Gastroesophageal sphincter (tissue), 4 donors: Measurements from ENCODE around the gene EDN1. TPM values are rescaled to one million over a fixed set of nuclear protein-coding genes. Genes with fewer than 3 reads are reported as not detected.
"Not testable (repeated sequence)": the region's sequence is repeated elsewhere in the genome, so short reads cannot be mapped to it uniquely, and the experiment has no call there.

Source experiments
- ATAC-seq: fragments of 150-250 bp; one replicate; pipeline ENCODE4 v1.9.1; 2016; ENCODE audit warnings: mild to moderate bottlenecking, moderate library complexity
- H3K27ac ChIP-seq, 4 donors: fragments of 200-600 bp; sonication (generic) in 3 of 4; 1 replicate in 3 of 4; 2 replicates in 1 of 4; pipeline ENCODE4 v1.5.1; 2016 to 2019
- H3K27me3 ChIP-seq: fragments of 200-600 bp; sonication (generic); one replicate; pipeline ENCODE4 v1.5.1; 2019
- H3K36me3 ChIP-seq, 2 donors: fragments of 200-600 bp; sonication (generic); one replicate each; pipeline ENCODE4 v1.5.1; 2019; ENCODE audit warnings: control low read depth in 1 of 2
- H3K4me1 ChIP-seq, 3 donors: fragments of 200-600 bp; sonication (generic); 1 replicate in 2 of 3; 2 replicates in 1 of 3; pipeline ENCODE4 v1.5.1; 2016 to 2019; ENCODE audit warnings: control low read depth in 2 of 3
- H3K4me3 ChIP-seq, 2 donors: fragments of 200-600 bp; sonication (generic); one replicate each; pipeline ENCODE4 v1.5.1; 2019; ENCODE audit warnings: mild to moderate bottlenecking in 1 of 2, moderate library complexity in 1 of 2
- H3K9me3 ChIP-seq, 3 donors: fragments of 200-600 bp; sonication (generic); one replicate each; pipeline ENCODE4 v1.5.1; 2017 to 2019; ENCODE audit warnings: control low read depth in 2 of 3
- EP300 ChIP-seq: sonication (generic); formaldehyde crosslinking; IDR thresholded peaks from one replicate; pipeline ENCODE4 v1.6.1; 2017; ENCODE audit warnings: antibody characterized with exemption, mild to moderate bottlenecking
- POLR2A ChIP-seq, 2 donors: fragments of 450-650 bp; IDR thresholded peaks; one replicate each; pipeline ENCODE4 v1.6.1; 2017; ENCODE audit warnings: antibody characterized with exemption in 2 of 2, mild to moderate bottlenecking in 2 of 2, moderate library complexity in 1 of 2
- POLR2AphosphoS5 ChIP-seq: sonication (generic); formaldehyde crosslinking; IDR thresholded peaks from one replicate; pipeline ENCODE4 v1.6.1; 2017; ENCODE audit warnings: antibody characterized with exemption
- WGBS, 2 donors: methylation state at CpG; one replicate each; pipeline ENCODE4 v1.1.5; 2018; ENCODE audit warnings: low coverage in 1 of 2; 5-methylcytosine and 5-hydroxymethylcytosine counted together
- total RNA-seq, 4 donors: library from RNA; depleted of rRNA; stranded (reverse); fragments of >200 nt; gene quantifications; one replicate each; pipeline ENCODE4 v1.1.0, GENCODE V29; 2016
- TF ChIP-seq, protein P1 (sequence below), 4 experiments: fragments of 200-600 bp in 2 of 4; fragments of 450-650 bp in 2 of 4; sonication (generic) in 1 of 4; IDR thresholded peaks; one replicate each; pipeline ENCODE4 v1.5.1; 2017 to 2019; ENCODE audit warnings: antibody characterized with exemption in 4 of 4, mild to moderate bottlenecking in 2 of 4, moderate library complexity in 2 of 4

The EDN1 gene
- total RNA-seq, 4 donors from 2014 or later: 3.6 to 39.6 (median 15.1) TPM

DNA sequence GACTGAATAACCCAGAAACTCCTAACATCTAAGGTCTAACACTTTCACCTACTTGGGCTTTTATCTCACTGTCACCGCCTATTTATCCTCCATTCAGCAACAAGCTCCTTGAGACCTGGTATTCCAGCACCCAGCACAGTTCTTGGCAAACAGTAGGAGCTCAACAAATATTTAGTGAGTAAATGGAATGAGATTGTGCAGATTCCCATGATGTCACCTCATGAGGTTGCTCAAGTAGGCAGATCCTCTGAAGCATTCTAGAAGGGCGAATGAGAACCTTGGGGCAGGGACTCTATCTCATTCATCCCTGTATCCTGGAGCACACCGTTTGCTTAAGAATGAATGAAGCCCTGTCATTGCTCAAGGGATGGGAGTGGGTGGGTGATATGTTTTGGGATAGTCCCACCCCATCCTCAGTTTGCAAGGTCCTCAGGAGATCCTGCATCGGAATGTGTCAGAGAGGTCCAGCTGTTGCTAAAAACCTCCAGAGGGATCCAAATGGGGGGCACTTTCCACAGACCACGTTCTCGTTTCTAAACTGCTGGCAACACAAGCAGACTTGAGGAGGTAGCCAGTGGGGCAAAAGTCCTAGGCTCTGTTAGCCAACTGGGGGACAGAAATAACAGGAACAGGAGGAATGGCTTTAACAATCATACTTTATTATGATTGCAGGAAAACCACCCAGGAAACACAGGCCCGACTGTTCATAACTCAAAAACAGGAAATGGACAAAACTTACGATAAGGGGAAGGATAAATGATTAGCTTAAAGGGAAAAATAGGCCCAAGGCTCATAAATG, 42.0 kb downstream of the EDN1 start:
- TF ChIP-seq POLR2AphosphoS5: no peak
- no peak for TF ChIP-seq POLR2A (IDR thresholded peaks at IDR 0.05)
- TF ChIP-seq EP300: no peak
- TF ChIP-seq, protein P1, sequence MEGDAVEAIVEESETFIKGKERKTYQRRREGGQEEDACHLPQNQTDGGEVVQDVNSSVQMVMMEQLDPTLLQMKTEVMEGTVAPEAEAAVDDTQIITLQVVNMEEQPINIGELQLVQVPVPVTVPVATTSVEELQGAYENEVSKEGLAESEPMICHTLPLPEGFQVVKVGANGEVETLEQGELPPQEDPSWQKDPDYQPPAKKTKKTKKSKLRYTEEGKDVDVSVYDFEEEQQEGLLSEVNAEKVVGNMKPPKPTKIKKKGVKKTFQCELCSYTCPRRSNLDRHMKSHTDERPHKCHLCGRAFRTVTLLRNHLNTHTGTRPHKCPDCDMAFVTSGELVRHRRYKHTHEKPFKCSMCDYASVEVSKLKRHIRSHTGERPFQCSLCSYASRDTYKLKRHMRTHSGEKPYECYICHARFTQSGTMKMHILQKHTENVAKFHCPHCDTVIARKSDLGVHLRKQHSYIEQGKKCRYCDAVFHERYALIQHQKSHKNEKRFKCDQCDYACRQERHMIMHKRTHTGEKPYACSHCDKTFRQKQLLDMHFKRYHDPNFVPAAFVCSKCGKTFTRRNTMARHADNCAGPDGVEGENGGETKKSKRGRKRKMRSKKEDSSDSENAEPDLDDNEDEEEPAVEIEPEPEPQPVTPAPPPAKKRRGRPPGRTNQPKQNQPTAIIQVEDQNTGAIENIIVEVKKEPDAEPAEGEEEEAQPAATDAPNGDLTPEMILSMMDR (IDR thresholded peaks at IDR 0.05): no peak
- ATAC-seq: no peak
- no peaks in the 10 kb centered on the region for H3K36me3 ChIP-seq
- no peaks in the 10 kb centered on the region for H3K4me1 ChIP-seq
- 67 to 69% methylated on average over 3 to 7 of the region's 8 CpGs for WGBS, 2 donors
- no peak overlapping the region for H3K4me3 ChIP-seq
- H3K27ac ChIP-seq: no peak overlapping the region
- H3K27me3 ChIP-seq: no peaks in the 10 kb centered on the region
- H3K9me3 ChIP-seq: no peaks in the 10 kb centered on the region

DNA sequence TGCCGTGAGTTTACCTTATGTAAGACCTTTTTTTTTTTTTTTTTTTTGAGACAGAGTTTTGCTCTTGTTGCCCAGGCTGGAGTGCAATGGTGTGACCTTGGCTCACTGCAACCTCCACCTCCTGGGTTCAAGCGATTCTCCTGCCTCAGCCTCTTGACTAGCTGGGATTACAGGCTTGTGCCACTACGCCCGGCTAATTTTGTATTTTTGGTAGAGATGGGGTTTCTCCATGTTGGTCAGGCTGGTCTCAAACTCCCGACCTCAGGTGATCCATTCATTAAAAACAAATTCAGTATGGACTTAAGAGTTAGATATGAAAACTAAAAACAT, 42.6 kb downstream of the EDN1 start:
- H3K4me3 ChIP-seq, H3K4me1 ChIP-seq, H3K27me3 ChIP-seq, H3K27ac ChIP-seq, H3K36me3 ChIP-seq, H3K9me3 ChIP-seq, ATAC-seq: not testable (repeated sequence)
- WGBS, 2 donors: 72 to 100% methylated on average over 1 to 3 of the region's 5 CpGs

GRCh38 chr6:12333128-12333527, 43.0 kb downstream of the EDN1 start:
- Histone ChIP-seq H3K9me3 (no peaks in the 10 kb centered on the region), H3K36me3 (no peaks in the 10 kb centered on the region), H3K4me3 (no peak overlapping the region), H3K27me3 (no peaks in the 10 kb centered on the region), H3K27ac (no peak overlapping the region), H3K4me1 (no peaks in the 10 kb centered on the region)
- no peak for TF ChIP-seq EP300
- no peak for TF ChIP-seq POLR2AphosphoS5
- TF ChIP-seq, protein P1 (IDR thresholded peaks at IDR 0.05): no peak
- TF ChIP-seq POLR2A (IDR thresholded peaks at IDR 0.05): no peak
- 100% methylated on average over 1 of the region's 1 CpG; no CpG with 5 or more reads in 1 of the 2 donors for WGBS, 2 donors
- ATAC-seq: no peak

DNA sequence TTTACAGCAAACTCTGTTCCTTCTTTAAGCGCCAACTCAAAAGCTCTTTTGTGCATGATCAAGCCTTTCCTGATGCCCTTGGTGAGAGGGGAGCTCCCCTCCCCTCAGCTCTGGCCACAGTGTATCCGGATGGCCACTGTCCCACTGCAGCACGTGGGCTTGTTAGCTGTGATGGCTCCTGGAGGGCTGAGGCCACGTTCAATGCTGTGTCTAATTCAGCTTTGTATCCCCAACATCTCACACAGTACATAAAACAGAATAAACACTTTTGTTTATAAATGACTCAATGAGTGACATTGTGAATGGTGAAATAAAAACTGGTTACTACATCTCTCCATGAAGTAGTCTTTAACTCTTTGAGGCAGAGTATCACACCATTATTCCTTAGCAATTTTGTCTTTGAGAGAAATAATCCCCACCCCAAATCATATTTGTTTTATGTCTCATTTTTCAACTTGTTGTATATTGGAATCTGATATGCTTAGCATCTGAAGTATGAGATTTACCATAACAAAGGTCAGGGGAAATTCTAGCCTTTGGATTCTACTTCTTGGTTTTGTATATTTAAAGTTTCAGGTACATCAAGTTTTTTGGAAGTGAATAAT, 44.5 kb downstream of the EDN1 start:
- Histone ChIP-seq H3K4me1 (no peaks in the 10 kb centered on the region), H3K27ac (no peak overlapping the region), H3K27me3 (peaks cover 5% of the 10 kb centered on the region), H3K9me3 (no peaks in the 10 kb centered on the region), H3K36me3 (no peaks in the 10 kb centered on the region), H3K4me3 (no peak overlapping the region)
- ATAC-seq: no peak
- 61 to 64% methylated on average over 4 of the region's 4 CpGs for WGBS, 2 donors
- TF ChIP-seq POLR2A (IDR thresholded peaks at IDR 0.05) (no peak), EP300 (no peak), POLR2AphosphoS5 (no peak)
- TF ChIP-seq, protein P1 (IDR thresholded peaks at IDR 0.05): no peak

DNA sequence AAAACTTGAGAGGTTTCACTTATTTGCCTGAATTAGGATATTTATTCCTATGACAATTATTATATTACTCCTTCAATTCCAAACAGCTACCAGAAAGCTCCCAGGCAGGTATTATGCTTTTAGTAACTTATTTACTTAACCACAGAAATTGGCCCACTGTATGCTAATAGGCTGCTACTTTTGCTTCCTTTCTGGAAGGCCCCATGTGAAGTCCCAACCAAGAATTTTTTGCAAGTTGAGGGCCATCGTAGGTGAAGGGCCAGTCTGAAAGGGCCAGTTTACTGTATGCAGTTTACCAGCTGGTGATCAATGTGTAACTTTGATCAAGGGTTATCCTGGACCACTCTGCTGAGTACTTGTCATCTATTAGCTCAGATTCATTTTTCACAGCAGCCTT, 45.0 kb downstream of the EDN1 start:
- Histone ChIP-seq H3K27me3 (peaks cover 10% of the 10 kb centered on the region), H3K4me3 (no peak overlapping the region), H3K27ac (no peak overlapping the region), H3K4me1 (no peaks in the 10 kb centered on the region), H3K36me3 (no peaks in the 10 kb centered on the region), H3K9me3 (no peaks in the 10 kb centered on the region)
- 80% methylated on average over 1 of the region's 1 CpG; no CpG with 5 or more reads in 1 of the 2 donors for WGBS, 2 donors
- no peak for ATAC-seq
- TF ChIP-seq, protein P1 (IDR thresholded peaks at IDR 0.05): no peak
- TF ChIP-seq POLR2A (IDR thresholded peaks at IDR 0.05) (no peak), POLR2AphosphoS5 (no peak), EP300 (no peak)
